ENCODE results near the gene EVX2. TPM values are rescaled to one million over a fixed set of nuclear protein-coding genes. Genes with fewer than 3 reads are reported as not detected.

The EVX2 gene
- total and polyA plus RNA-seq, 2 of the 13 experiments (the other 11 are each of a cell fraction or from before 2014, with no cell fraction given) = not detected

GRCh38 chr2:176097820-176098365 lies 14.1 kb upstream of the EVX2 start:
- Histone ChIP-seq H3K27me3 (ENCODE audit: control insufficient read depth in 1 of 2, insufficient read depth in 2 of 2, low read length in 2 of 2) (peaks cover 28 to 98% of the 10 kb centered on the region in 2 experiments), H3K27ac (ENCODE audit: extremely low read length, insufficient read depth, low read length) (no peak overlapping the region), H3K36me3 (replicated peaks in 1 of 2; ENCODE audit: control insufficient read depth in 1 of 2, insufficient read depth in 2 of 2, low read length in 2 of 2) (no peaks in the 10 kb centered on the region), H3K4me1 (ENCODE audit: insufficient read depth, low read length) (peaks cover 17% of the 10 kb centered on the region), H3K4me3 (replicated peaks in 1 of 3; ENCODE audit: insufficient read depth in 1 of 3, low read depth in 2 of 3, low read length in 3 of 3) (peak overlapping the region in 1 of 3 experiments; percentile 75; a peak in 1 of 6 replicates), H3K9ac (ENCODE audit: insufficient read depth, low read depth, low read length) (no peak overlapping the region), H4K20me1 (ENCODE audit: insufficient read depth, low read length) (no peaks in the 10 kb centered on the region), H3K4me2 (ENCODE audit: low read depth, low read length) (peak overlapping the region; percentile 91), H3K79me2 (ENCODE audit: insufficient read depth, low read length) (no peaks in the 10 kb centered on the region), H2AFZ (ENCODE audit: low read length) (no peak overlapping the region), H3K9me3 (ENCODE audit: low read length) (no peaks in the 10 kb centered on the region)
- in situ Hi-C loops (cut with HindIII; ENCODE audit: extremely low pct_ligation_motif_present, low pct_unique_long_range_greater_than_20kb) (loop anchor here (5.0 kb wide), 2 partner anchors 411 to 731 kb away; no protein-coding TSS in a partner anchor), intact Hi-C loops (cut with micrococcal nuclease; ENCODE audit: unreplicated experiment) (loop anchor here (1.0 to 5.0 kb wide), 6 partner anchors 408 to 896 kb away; no protein-coding TSS in a partner anchor)
- WGBS (ENCODE audit: low lambda C conversion rate) = 9% methylated on average over 18 of the region's 18 CpGs
- ATAC-seq (no peak), FAIRE-seq (no peak), DNase-seq (ENCODE audit: low spot score) (no peak)
- no TSS peak for BruUV-seq (replicated peaks)
- POLR2A ChIA-PET = no interaction called here
- CTCF ChIA-PET (ENCODE audit: low intra/inter-chr PET ratio, low total read pairs) = interaction anchor here (0.8 to 3.0 kb wide), 6 partner anchors 408 to 1398 kb away, joined by 3 to 33 read pairs (median 16); no protein-coding TSS in a partner anchor
- no peak for TF ChIP-seq RBFOX2 (IDR thresholded peaks at IDR 0.05; ENCODE audit: low read depth, low read length)
- TF ChIP-seq RNF2 (conservative IDR thresholded peaks at IDR 0.05; ENCODE audit: low read depth) = 0 out of 2 replicates have a peak, but pooled peaks have one; percentile 17
- no peak for TF ChIP-seq ATF1 (CRISPR knock-in tag; IDR thresholded peaks at IDR 0.05)
- TF ChIP-seq U2AF1 (optimal IDR thresholded peaks at IDR 0.05; ENCODE audit: low read depth, low read length) = no peak
- TF ChIP-seq ZNF772 (CRISPR knock-in tag; IDR thresholded peaks at IDR 0.05) = peak; percentile 6; the same call in 1 of the 2 replicates
- TF ChIP-seq MAZ (IDR thresholded peaks at IDR 0.05; ENCODE audit: borderline replicate concordance, low read depth, low read length) = no peak
- peak; percentile 15 for TF ChIP-seq MAZ (CRISPR knock-in tag; IDR thresholded peaks at IDR 0.05; ENCODE audit: low read depth)
- no peak for TF ChIP-seq CREB1 (IDR thresholded peaks at IDR 0.05)
- no peak for TF ChIP-seq CREB1 (CRISPR knock-in tag; IDR thresholded peaks at IDR 0.05)
- no peak for TF ChIP-seq GATAD2A (CRISPR knock-in tag; IDR thresholded peaks at IDR 0.05)
- no peak for TF ChIP-seq ZFP36L1 (CRISPR knock-in tag; IDR thresholded peaks at IDR 0.05)
- TF ChIP-seq PAF1 (CRISPR knock-in tag; IDR thresholded peaks at IDR 0.05) = no peak
- 0 out of 2 replicates have a peak, but pooled peaks have one; percentile 5 for TF ChIP-seq FUBP1 (CRISPR knock-in tag; IDR thresholded peaks at IDR 0.05; ENCODE audit: borderline replicate concordance)
- TF ChIP-seq THRA (CRISPR knock-in tag; IDR thresholded peaks at IDR 0.05; ENCODE audit: borderline replicate concordance) = no peak
- no peak for TF ChIP-seq ZNF574 (CRISPR knock-in tag; IDR thresholded peaks at IDR 0.05)
- no peak for TF ChIP-seq MBNL3 (CRISPR knock-in tag; conservative IDR thresholded peaks at IDR 0.05)
- TF ChIP-seq PREB (CRISPR knock-in tag; IDR thresholded peaks at IDR 0.05) = no peak
- TF ChIP-seq ZNF790 (CRISPR knock-in tag; IDR thresholded peaks at IDR 0.05; ENCODE audit: borderline replicate concordance) = no peak
- TF ChIP-seq KMT2A (CRISPR knock-in tag; IDR thresholded peaks at IDR 0.05) = no peak

All from HepG2 (cell line).